Measurements from ENCODE around the gene CSNK1A1.
"Not testable (repeated sequence)": the region's sequence is repeated elsewhere in the genome, so short reads cannot be mapped to it uniquely, and the experiment has no call there.

Gene CSNK1A1

DNA sequence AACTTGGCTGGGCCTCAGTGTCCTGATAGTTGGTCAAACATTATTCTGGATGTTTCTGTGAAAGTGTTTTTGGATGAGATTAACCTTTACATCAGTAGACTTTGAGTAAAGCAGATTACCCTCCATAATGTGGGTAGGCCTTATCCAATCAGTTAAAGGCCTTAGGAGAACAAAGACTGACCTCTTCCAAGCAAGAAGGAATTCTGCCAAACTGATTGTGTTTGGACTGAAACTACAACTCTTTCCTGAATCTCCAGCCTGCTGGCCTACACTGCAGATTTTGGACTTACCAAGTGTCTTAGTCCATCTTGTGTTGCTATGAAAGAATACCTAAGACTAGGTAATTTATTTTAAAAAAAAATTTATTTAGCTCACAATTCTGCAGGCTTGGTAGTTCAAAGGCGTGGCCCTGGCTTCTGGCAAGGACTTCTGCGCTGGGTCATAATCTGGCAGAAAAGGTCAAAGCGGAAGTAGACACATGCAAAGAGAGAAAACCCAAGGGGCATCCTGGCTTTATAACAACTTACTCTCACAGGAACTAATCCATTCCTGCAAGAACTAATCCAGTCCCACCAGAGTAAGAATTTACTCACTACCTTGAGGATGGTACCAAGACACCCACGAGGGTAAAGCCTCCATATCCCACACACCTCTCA is 21.5 kb upstream of the CSNK1A1 start:
- TF ChIP-seq, protein P1, sequence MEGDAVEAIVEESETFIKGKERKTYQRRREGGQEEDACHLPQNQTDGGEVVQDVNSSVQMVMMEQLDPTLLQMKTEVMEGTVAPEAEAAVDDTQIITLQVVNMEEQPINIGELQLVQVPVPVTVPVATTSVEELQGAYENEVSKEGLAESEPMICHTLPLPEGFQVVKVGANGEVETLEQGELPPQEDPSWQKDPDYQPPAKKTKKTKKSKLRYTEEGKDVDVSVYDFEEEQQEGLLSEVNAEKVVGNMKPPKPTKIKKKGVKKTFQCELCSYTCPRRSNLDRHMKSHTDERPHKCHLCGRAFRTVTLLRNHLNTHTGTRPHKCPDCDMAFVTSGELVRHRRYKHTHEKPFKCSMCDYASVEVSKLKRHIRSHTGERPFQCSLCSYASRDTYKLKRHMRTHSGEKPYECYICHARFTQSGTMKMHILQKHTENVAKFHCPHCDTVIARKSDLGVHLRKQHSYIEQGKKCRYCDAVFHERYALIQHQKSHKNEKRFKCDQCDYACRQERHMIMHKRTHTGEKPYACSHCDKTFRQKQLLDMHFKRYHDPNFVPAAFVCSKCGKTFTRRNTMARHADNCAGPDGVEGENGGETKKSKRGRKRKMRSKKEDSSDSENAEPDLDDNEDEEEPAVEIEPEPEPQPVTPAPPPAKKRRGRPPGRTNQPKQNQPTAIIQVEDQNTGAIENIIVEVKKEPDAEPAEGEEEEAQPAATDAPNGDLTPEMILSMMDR (IDR thresholded peaks at IDR 0.05; ENCODE audit: low read depth, low read length) = no peak
- no peak overlapping the region for H3K4me3 ChIP-seq (ENCODE audit: low read depth, low read length)

DNA sequence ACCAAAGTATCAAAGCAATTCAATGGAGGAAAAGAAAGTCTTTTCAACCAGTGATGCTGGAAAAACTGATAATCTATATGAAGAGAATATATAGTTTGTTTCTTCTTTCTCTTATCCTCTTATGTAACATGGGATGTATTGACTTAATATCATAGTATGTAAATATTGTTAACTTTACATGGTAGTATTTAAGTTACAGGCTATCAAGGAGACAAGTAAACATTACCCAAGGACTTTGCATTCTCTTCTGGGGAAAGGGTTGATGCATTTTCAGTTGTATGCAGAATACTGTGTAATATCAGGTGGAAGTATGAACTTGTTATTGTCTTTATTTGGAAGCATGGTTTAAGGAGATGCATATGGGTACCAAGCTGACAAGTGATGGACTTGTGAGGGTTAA is 20.9 kb upstream of the CSNK1A1 start:
- TF ChIP-seq, protein P1 (IDR thresholded peaks at IDR 0.05; ENCODE audit: low read depth, low read length) = no peak
- H3K4me3 ChIP-seq (ENCODE audit: low read depth, low read length) = no peak overlapping the region

DNA sequence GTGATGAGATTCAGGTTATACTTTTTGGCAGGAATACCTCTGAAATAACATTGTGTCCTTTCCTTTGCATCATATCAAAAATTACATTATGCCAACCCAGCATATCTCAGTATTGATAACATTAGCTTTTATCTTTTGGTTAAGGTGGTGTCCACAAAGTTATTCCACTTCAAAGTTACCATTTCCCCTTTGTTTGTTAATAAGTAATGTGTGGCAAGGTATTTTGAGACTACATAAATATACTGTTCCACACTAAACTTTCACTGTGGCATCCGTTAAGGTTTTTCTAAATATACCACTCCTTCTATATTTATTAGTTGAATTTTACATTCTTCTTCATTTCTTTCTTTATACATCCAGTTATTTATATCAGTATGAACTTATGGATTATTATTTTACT is 16.0 kb upstream of the CSNK1A1 start:
- TF ChIP-seq, protein P1 (IDR thresholded peaks at IDR 0.05; ENCODE audit: low read depth, low read length) = no peak
- no peak overlapping the region for H3K4me3 ChIP-seq (ENCODE audit: low read depth, low read length)

- TF ChIP-seq, protein P1 (IDR thresholded peaks at IDR 0.05; ENCODE audit: low read depth, low read length) = peak; percentile 21; the same call in 1 of the 2 replicates
- not testable (repeated sequence) for H3K4me3 ChIP-seq (ENCODE audit: low read depth, low read length)
Measured at GRCh38 chr5:149564542-149565140, 13.4 kb upstream of the CSNK1A1 start.

- TF ChIP-seq, protein P1 (IDR thresholded peaks at IDR 0.05; ENCODE audit: low read depth, low read length) = no peak
- no peak overlapping the region for H3K4me3 ChIP-seq (ENCODE audit: low read depth, low read length)
Measured at GRCh38 chr5:149563466-149563865, 12.2 kb upstream of the CSNK1A1 start.

DNA sequence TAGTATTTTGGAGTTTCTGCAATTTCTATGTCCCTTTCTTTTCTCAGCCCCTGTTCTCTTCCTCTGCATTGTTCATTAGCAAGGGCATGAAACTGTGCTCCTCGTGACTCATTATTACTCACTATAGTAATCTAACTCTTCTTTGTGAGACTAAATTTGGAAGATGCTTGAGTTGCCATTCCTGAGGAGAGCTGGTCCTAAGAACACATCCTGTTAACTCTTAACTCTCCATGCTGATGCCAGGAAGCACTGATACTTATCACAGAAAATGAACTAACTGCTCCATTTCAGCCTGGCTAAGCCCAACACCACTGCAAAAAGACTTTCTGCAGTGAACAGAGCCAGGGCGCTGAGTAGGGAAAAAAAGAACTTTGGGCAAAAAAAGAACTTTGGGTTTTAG is 10.6 kb upstream of the CSNK1A1 start:
- TF ChIP-seq, protein P1 (IDR thresholded peaks at IDR 0.05; ENCODE audit: low read depth, low read length) = no peak
- peak overlapping the region; percentile 22 for H3K4me3 ChIP-seq (ENCODE audit: low read depth, low read length)

DNA sequence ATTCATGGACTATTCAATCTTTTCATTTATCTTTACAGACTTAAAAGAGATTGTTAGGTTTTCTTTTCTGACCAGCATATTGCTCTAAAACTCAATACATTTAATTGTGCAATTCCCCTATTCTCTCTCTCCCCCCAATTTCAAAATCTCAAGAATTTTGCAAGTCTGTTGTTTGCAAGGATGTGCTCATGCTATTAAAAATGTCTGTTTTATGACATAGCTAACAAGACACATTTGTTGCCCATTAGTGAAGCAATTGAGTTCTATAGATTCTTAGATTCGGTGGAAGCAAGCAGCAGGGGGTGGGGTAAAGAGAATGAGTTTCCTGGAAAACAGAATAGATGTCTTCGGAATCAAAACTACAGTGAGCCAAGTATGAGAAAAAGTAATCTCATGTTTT is 8.5 kb upstream of the CSNK1A1 start:
- TF ChIP-seq, protein P1 (IDR thresholded peaks at IDR 0.05; ENCODE audit: low read depth, low read length) = no peak
- no peak overlapping the region for H3K4me3 ChIP-seq (ENCODE audit: low read depth, low read length)

Data from WI38 (cell line).